AG09309 (cell line): ENCODE measurements around the gene GLI3.

Experiments
- DNase-seq: peaks from one replicate; pipeline ENCODE4 v3.0.0-alpha.2; 2010; ENCODE audit warnings: low read depth
- H3K4me3 ChIP-seq: 2 replicates; pipeline ENCODE4 v1.5.1; 2011; ENCODE audit warnings: mild to moderate bottlenecking, low read depth, low read length, moderate library complexity; ENCODE audit not compliant: control insufficient read depth
- CTCF ChIP-seq: IDR thresholded peaks from 2 replicates; pipeline ENCODE4 v1.5.1; 2011; ENCODE audit warnings: mild to moderate bottlenecking, low read depth, low read length, inconsistent platforms; ENCODE audit not compliant: insufficient read depth, control insufficient read depth; ENCODE audit errors: missing control alignments

GLI3 gene

DNA sequence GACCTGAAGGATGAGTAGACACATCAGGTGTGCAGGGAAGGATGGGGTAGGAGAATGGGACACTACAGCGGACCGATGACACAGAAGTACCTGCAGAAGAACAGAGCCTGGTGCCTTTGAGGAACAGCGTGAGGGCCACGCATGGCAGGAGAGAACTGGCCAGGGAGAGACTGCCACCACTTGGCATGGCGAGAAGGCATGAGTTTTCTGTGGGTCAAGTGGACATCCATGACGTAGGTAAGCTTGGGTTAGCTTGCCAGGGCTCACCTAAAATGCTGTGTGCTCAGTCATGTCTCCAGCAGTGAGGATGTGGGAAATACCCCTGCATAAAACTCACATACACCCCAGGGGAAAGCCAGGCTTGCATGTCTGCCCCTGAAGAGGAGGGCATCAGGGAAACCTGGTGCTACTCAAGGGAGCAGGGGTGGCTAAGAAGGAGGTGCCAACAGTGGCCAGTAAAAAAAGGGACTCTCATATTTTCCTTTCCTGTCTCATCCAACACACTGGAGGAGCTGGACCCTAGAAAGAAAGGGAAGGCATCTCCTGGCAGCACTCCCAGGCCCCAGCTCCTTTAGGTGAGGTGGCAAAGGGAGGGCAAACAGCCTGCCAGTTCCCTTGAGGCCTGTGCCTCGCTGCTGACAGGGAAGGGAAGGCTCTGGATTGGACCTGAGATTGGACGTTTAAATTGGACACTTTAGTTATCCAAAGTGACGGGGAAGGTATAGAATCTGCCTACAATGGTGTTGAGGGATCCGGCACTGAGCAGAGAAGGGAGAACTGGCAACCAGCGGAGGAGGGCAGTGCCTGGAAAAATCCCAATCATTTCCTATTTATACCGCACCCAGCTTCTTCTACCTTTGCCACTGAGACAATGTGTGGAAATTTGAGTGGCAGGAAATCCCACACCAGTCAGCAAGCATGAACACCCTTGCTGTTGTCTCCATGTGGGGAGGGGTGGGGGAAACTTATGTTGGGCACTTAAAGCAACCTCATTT lies 255.7 kb downstream of the GLI3 start:
- no peak for DNase-seq
- no peak overlapping the region for H3K4me3 ChIP-seq
- no peak for TF ChIP-seq CTCF

DNA sequence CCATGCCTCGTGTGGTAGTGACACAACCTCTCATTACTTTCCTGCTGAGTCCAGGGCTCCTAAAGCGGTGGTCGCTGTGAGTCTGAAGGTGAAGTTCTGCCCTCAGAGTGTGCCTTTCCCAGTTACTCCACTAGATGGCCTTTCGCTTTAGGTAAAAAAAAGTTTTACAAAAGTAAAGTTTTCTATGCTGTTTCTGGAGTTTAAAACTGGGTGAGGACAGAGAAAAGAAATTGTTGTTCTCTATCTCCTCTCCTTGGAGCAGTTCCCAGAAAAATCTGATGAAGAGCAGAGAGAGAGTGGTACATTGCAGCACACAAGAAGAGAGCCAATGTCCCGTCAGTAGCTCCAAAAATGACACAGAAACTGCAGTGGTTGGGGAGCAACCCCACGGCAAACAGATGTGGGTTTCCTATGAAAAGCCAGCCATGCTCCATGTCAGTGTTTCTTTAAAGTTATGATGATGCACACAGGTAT lies 257.1 kb downstream of the GLI3 start:
- peak; percentile 76 for TF ChIP-seq CTCF
- no peak overlapping the region for H3K4me3 ChIP-seq
- DNase-seq: no peak

- H3K4me3 ChIP-seq: no peak overlapping the region
- no peak for TF ChIP-seq CTCF
- no peak for DNase-seq
These were observed 258.2 kb downstream of the GLI3 start for GRCh38 chr7:41978858-41979257.

DNA sequence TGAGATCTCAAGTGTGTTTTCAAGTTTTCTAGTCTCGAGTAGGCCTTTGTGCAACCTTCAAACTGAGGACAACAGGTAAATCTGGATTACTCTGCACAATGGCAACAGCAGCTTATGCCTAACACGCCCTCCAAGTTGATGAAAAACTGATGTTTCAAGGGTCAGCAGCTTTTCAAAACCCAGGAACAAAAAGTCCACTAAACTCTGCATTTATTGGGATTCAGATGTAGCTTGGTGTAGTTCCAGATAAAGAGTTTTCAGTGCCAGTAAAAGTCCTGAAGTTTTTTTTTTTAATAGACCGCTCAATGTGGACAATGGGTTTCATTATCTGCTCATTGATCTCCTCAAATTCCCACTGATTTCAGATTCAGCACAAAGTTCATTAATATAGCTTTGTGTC lies 259.3 kb downstream of the GLI3 start:
- DNase-seq: no peak
- H3K4me3 ChIP-seq: no peak overlapping the region
- no peak for TF ChIP-seq CTCF

DNA sequence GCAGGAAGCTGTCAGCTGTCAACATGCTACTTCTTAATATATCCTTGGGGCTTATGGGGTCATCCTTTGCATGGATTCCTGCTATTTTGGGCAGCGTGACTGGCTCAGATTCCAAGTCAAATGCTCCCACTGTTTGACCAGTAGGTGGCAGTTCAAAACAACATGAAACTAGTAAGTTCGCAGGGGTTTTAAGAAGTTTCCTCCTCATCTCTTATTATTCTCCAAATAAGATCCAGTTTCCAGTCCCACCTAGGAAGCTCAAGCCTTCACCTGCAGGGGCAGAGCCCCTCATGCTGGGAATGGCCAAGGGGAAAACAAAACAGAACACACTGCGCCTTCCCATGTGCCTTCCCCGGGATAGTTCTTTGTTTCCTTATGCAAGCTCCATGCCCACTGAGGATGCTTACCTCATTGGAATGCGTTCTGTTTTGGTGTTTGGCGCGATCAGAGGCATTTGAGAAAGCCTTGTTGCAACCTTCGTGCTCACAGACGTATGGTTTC lies 259.8 kb downstream of the GLI3 start:
- DNase-seq: no peak
- peak; percentile 76 for TF ChIP-seq CTCF
- H3K4me3 ChIP-seq: no peak overlapping the region

DNA sequence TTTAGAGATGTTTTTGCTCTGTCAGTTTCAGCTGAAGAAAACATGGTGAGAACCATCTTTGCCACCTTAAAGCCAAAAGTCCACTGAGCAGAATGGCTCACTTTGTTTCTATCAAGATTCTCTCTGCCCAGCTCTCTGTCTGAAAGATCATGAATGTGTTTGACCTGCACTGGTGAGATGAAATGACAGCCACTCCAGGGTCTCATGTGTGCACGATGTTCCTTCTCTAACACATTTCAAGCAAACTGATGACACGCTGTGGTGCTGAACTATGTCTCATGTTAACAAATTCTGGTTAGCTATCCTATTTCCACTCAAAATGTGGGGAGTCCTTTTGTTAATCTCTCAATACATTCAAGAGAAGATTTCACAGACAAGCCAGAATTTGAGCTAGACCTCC lies 260.6 kb downstream of the GLI3 start:
- no peak overlapping the region for H3K4me3 ChIP-seq
- TF ChIP-seq CTCF: no peak
- no peak for DNase-seq
